Activated CD4-positive, alpha-beta T cell treated with anti-CD3 and anti-CD28 coated beads, Interleukin-2, Interleukin-4, amounts not matched to agents 100 ng/mL and 50 ng/mL, durations not matched to agents 16 hours and 8 hours (primary cell): Measurements from ENCODE around the gene TREH.

Source experiments
- DNase-seq: peaks from one replicate; pipeline ENCODE4 v3.0.0-alpha.2; 2020; ENCODE audit warnings: low spot score

The TREH gene

GRCh38 chr11:118663902-118664301 is 15.5 kb downstream of the TREH start:
- DNase-seq, result no peak

GRCh38 chr11:118663381-118663780 is 16.1 kb downstream of the TREH start:
- DNase-seq, result no peak

- no peak for DNase-seq
These were observed 16.8 kb downstream of the TREH start for GRCh38 chr11:118662401-118663271.

GRCh38 chr11:118661425-118662301 is 17.8 kb downstream of the TREH start:
- no peak for DNase-seq

GRCh38 chr11:118660681-118661424 is 18.6 kb downstream of the TREH start:
- no peak for DNase-seq

- no peak for DNase-seq
These were observed 19.3 kb downstream of the TREH start for GRCh38 chr11:118659953-118660680.

- DNase-seq, result peak; percentile 85
These were observed 20.0 kb downstream of the TREH start for GRCh38 chr11:118659314-118659952.

GRCh38 chr11:118658429-118659313 is 20.8 kb downstream of the TREH start:
- no peak for DNase-seq

GRCh38 chr11:118657709-118658428 is 21.6 kb downstream of the TREH start:
- DNase-seq, result no peak

- DNase-seq, result no peak
These were observed 22.2 kb downstream of the TREH start for GRCh38 chr11:118657238-118657637.

- DNase-seq, result no peak
These were observed 22.8 kb downstream of the TREH start for GRCh38 chr11:118656563-118657165.

GRCh38 chr11:118655486-118656190 is 23.8 kb downstream of the TREH start:
- DNase-seq, result no peak

GRCh38 chr11:118653684-118654390 is 25.6 kb downstream of the TREH start:
- no peak for DNase-seq

GRCh38 chr11:118652681-118653181 is 26.7 kb downstream of the TREH start:
- no peak for DNase-seq

GRCh38 chr11:118651820-118652219 is 27.6 kb downstream of the TREH start:
- no peak for DNase-seq

GRCh38 chr11:118650366-118650765 is 29.1 kb downstream of the TREH start:
- DNase-seq, result no peak

GRCh38 chr11:118649941-118650340 is 29.5 kb downstream of the TREH start:
- no peak for DNase-seq
